GM18498 (cell line): ENCODE results near the gene CDH18.

Experiments
- ATAC-seq: cut with Tn5 transposase; IDR thresholded peaks from one replicate; pipeline ENCODE4 v1.9.1; 2021; ENCODE audit warnings: mild to moderate bottlenecking, moderate library complexity; ENCODE audit not compliant: unreplicated experiment

Gene CDH18

GRCh38 chr5:19930451-19930850 is 57.5 kb downstream of the CDH18 start:
- no peak for ATAC-seq

GRCh38 chr5:19928562-19929421 is 59.2 kb downstream of the CDH18 start:
- no peak for ATAC-seq

GRCh38 chr5:19927919-19928318 is 60.1 kb downstream of the CDH18 start:
- no peak for ATAC-seq

GRCh38 chr5:19927170-19927569 is 60.8 kb downstream of the CDH18 start:
- no peak for ATAC-seq

- no peak for ATAC-seq
Observed at GRCh38 chr5:19923742-19924141, 64.3 kb downstream of the CDH18 start.

GRCh38 chr5:19920761-19921160 is 67.2 kb downstream of the CDH18 start:
- no peak for ATAC-seq

GRCh38 chr5:19918780-19919179 is 69.2 kb downstream of the CDH18 start:
- no peak for ATAC-seq

GRCh38 chr5:19917588-19918122 is 70.3 kb downstream of the CDH18 start:
- ATAC-seq = no peak

- no peak for ATAC-seq
Observed at GRCh38 chr5:19910136-19910535, 77.9 kb downstream of the CDH18 start.

GRCh38 chr5:19904766-19905165 is 83.2 kb downstream of the CDH18 start:
- ATAC-seq = no peak

GRCh38 chr5:19903611-19904010 is 84.4 kb downstream of the CDH18 start:
- ATAC-seq = no peak

- no peak for ATAC-seq
Observed at GRCh38 chr5:19902316-19902934, 85.6 kb downstream of the CDH18 start.

- no peak for ATAC-seq
Observed at GRCh38 chr5:19900269-19900668, 87.7 kb downstream of the CDH18 start.

GRCh38 chr5:19891658-19892057 is 96.3 kb downstream of the CDH18 start:
- ATAC-seq = no peak

GRCh38 chr5:19886123-19886917 is 101.7 kb downstream of the CDH18 start:
- no peak for ATAC-seq

- no peak for ATAC-seq
Observed at GRCh38 chr5:19885040-19885824, 102.8 kb downstream of the CDH18 start.

GRCh38 chr5:19880859-19881436 is 107.1 kb downstream of the CDH18 start:
- no peak for ATAC-seq

GRCh38 chr5:19880458-19880857 is 107.5 kb downstream of the CDH18 start:
- ATAC-seq = no peak

- no peak for ATAC-seq
Observed at GRCh38 chr5:19874811-19875210, 113.2 kb downstream of the CDH18 start.

GRCh38 chr5:19866090-19866450 is 121.9 kb downstream of the CDH18 start:
- ATAC-seq = no peak
